Peyer's patch (tissue), 4 donors: ENCODE measurements around the gene RTTN. TPM values are rescaled to one million over a fixed set of nuclear protein-coding genes. Genes with fewer than 3 reads are reported as not detected.
A peak's percentile ranks its signal among the peaks of the same experiment; 100 is the strongest.
"Not testable (repeated sequence)": the region's sequence is repeated elsewhere in the genome, so short reads cannot be mapped to it uniquely, and the experiment has no call there.

Experiments used
- DNase-seq, 3 donors: peaks; one replicate each; pipeline ENCODE4 v3.0.0-alpha.2; 2017 to 2019
- H3K27ac ChIP-seq, 4 donors: fragments of 200-600 bp; sonication (generic); one replicate each; pipeline ENCODE4 v1.5.1; 2016 to 2019
- H3K27me3 ChIP-seq, 2 donors: fragments of 200-600 bp; sonication (generic); one replicate each; pipeline ENCODE4 v1.5.1; 2019
- H3K36me3 ChIP-seq, 3 donors: fragments of 200-600 bp; sonication (generic); one replicate each; pipeline ENCODE4 v1.5.1; 2016 to 2019
- H3K4me1 ChIP-seq, 4 donors: fragments of 200-600 bp; sonication (generic); one replicate each; pipeline ENCODE4 v1.5.1; 2016 to 2019
- H3K4me3 ChIP-seq, 4 donors: fragments of 200-600 bp; sonication (generic); 1 replicate in 3 of 4; 2 replicates in 1 of 4; pipeline ENCODE4 v1.5.1; 2016 to 2019; ENCODE audit warnings: mild to moderate bottlenecking in 1 of 4
- H3K9me3 ChIP-seq, 4 donors: fragments of 200-600 bp; sonication (generic); one replicate each; pipeline ENCODE4 v1.5.1; 2016 to 2019; ENCODE audit warnings: mild to moderate bottlenecking in 1 of 4
- POLR2A ChIP-seq, 2 donors: fragments of 450-650 bp; IDR thresholded peaks; one replicate each; pipeline ENCODE4 v1.5.1; 2017; ENCODE audit warnings: antibody characterized with exemption in 2 of 2, mild to moderate bottlenecking in 2 of 2, moderate library complexity in 2 of 2
- total RNA-seq, 4 donors: library from RNA; depleted of rRNA; stranded (reverse); fragments of >200 nt; gene quantifications; one replicate each; pipeline ENCODE4 v1.1.0, GENCODE V29; 2016
- TF ChIP-seq, protein P1 (sequence below), 6 experiments: fragments of 450-650 bp in 4 of 6; fragments of 200-600 bp in 2 of 6; sonication (generic) in 1 of 6; IDR thresholded peaks; one replicate each; pipeline ENCODE4 v1.5.1; 2017 to 2019; ENCODE audit warnings: antibody characterized with exemption in 6 of 6, mild to moderate bottlenecking in 3 of 6, moderate library complexity in 1 of 6

RTTN gene
- total RNA-seq, 4 donors from 2014 or later: 15.3 to 28.1 (median 22.2) TPM

- Histone ChIP-seq H3K27me3 (no peaks in the 10 kb centered on the region), H3K4me1 (no peaks in the 10 kb centered on the region), H3K9me3 (no peaks in the 10 kb centered on the region), H3K4me3 (no peak overlapping the region), H3K27ac (no peak overlapping the region), H3K36me3 (no peaks in the 10 kb centered on the region)
- DNase-seq: no peak
- TF ChIP-seq POLR2A (IDR thresholded peaks at IDR 0.05): no peak
- TF ChIP-seq, protein P1, sequence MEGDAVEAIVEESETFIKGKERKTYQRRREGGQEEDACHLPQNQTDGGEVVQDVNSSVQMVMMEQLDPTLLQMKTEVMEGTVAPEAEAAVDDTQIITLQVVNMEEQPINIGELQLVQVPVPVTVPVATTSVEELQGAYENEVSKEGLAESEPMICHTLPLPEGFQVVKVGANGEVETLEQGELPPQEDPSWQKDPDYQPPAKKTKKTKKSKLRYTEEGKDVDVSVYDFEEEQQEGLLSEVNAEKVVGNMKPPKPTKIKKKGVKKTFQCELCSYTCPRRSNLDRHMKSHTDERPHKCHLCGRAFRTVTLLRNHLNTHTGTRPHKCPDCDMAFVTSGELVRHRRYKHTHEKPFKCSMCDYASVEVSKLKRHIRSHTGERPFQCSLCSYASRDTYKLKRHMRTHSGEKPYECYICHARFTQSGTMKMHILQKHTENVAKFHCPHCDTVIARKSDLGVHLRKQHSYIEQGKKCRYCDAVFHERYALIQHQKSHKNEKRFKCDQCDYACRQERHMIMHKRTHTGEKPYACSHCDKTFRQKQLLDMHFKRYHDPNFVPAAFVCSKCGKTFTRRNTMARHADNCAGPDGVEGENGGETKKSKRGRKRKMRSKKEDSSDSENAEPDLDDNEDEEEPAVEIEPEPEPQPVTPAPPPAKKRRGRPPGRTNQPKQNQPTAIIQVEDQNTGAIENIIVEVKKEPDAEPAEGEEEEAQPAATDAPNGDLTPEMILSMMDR (IDR thresholded peaks at IDR 0.05): no peak
These were observed 226.5 kb downstream of the RTTN start for GRCh38 chr18:69978732-69979715.

DNA sequence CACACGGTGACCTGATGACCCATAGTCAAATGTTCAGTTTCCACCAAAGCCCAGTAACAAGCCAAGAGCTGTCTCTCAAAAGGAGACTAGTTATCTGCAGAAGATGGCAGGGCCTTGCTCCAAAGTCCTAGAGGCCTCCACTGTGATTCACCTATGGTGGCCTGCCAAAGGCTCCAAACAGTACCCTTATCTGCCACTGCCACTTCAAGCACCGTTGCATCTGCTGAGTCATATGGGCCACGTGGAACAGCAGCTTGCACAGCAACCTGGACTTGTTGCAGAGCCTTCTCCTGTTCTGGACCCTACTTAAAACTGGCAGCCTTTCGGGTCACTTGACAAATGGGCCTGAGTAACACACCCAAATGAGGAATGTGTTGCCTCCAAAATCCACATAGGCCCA lies 230.2 kb downstream of the RTTN start:
- not testable (repeated sequence) for DNase-seq, H3K27me3 ChIP-seq, H3K4me1 ChIP-seq, H3K9me3 ChIP-seq, H3K4me3 ChIP-seq, H3K27ac ChIP-seq, H3K36me3 ChIP-seq

- H3K9me3 ChIP-seq: no peaks in the 10 kb centered on the region
- H3K4me3 ChIP-seq: no peak overlapping the region
- H3K27me3 ChIP-seq: no peaks in the 10 kb centered on the region
- TF ChIP-seq, protein P1 (IDR thresholded peaks at IDR 0.05): no peak
- no peak for TF ChIP-seq POLR2A (IDR thresholded peaks at IDR 0.05)
- H3K27ac ChIP-seq: no peak overlapping the region
- DNase-seq: no peak
- H3K4me1 ChIP-seq: no peaks in the 10 kb centered on the region
- H3K36me3 ChIP-seq: no peaks in the 10 kb centered on the region
These were observed 231.1 kb downstream of the RTTN start for GRCh38 chr18:69974365-69974764.

- DNase-seq: no peak
- TF ChIP-seq, protein P1 (IDR thresholded peaks at IDR 0.05): no peak
- no peak overlapping the region for H3K4me3 ChIP-seq
- H3K27ac ChIP-seq: no peak overlapping the region
- no peaks in the 10 kb centered on the region for H3K9me3 ChIP-seq
- H3K4me1 ChIP-seq: no peaks in the 10 kb centered on the region
- H3K36me3 ChIP-seq: no peaks in the 10 kb centered on the region
- H3K27me3 ChIP-seq: no peaks in the 10 kb centered on the region
These were observed 236.0 kb downstream of the RTTN start for GRCh38 chr18:69969491-69969890.

GRCh38 chr18:69968039-69968438 lies 237.4 kb downstream of the RTTN start:
- H3K36me3 ChIP-seq: no peaks in the 10 kb centered on the region
- no peak overlapping the region for H3K27ac ChIP-seq
- peak in 1 of 3 donors; percentile 67 for DNase-seq
- no peaks in the 10 kb centered on the region for H3K9me3 ChIP-seq
- no peak for TF ChIP-seq POLR2A (IDR thresholded peaks at IDR 0.05)
- TF ChIP-seq, protein P1 (IDR thresholded peaks at IDR 0.05): no peak
- H3K4me3 ChIP-seq: no peak overlapping the region
- no peaks in the 10 kb centered on the region for H3K4me1 ChIP-seq
- H3K27me3 ChIP-seq: no peaks in the 10 kb centered on the region

DNA sequence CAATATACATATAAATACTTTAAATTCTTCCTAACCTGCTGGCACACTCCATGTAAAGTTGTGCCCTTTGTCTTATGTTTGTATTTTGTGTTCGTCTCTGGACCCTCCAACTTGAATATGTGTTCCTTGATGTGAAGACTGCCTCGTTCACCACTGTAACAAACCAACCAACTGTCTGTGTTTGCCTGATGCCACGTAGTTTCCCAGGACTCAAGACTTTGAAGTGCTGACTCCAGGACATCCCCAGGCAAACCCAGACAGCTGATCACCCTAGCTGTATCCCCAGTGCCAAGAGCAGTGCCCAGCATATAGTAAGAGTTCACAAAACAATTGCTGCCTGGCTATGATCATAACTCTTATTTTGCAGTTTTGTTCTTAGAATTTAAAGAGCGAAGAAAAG lies 242.3 kb downstream of the RTTN start:
- H3K27me3 ChIP-seq: no peaks in the 10 kb centered on the region
- no peak for DNase-seq
- no peaks in the 10 kb centered on the region for H3K36me3 ChIP-seq
- H3K27ac ChIP-seq: no peak overlapping the region
- TF ChIP-seq POLR2A (IDR thresholded peaks at IDR 0.05): no peak
- TF ChIP-seq, protein P1 (IDR thresholded peaks at IDR 0.05): no peak
- no peaks in the 10 kb centered on the region for H3K4me1 ChIP-seq
- no peaks in the 10 kb centered on the region for H3K9me3 ChIP-seq
- no peak overlapping the region for H3K4me3 ChIP-seq
